ENCODE measurements around the gene UBAC2.
A peak's percentile ranks its signal among the peaks of the same experiment; 100 is the strongest.

UBAC2 gene

GRCh38 chr13:99281811-99282263 lies 81.2 kb downstream of the UBAC2 start:
- DNase-seq (ENCODE audit: low read depth in 2 of 2) = no peak
- no peak for TF ChIP-seq CTCF (IDR thresholded peaks at IDR 0.05; ENCODE audit: low read depth, low read length)
- no peak overlapping the region for H3K4me3 ChIP-seq (replicated peaks in 1 of 2; ENCODE audit: low read depth in 2 of 2, low read length in 2 of 2)

GRCh38 chr13:99282264-99283231 lies 81.9 kb downstream of the UBAC2 start:
- H3K4me3 ChIP-seq (replicated peaks in 1 of 2; ENCODE audit: low read depth in 2 of 2, low read length in 2 of 2) = no peak overlapping the region
- DNase-seq (ENCODE audit: low read depth in 2 of 2) = peak in 1 of 2 donors; percentile 23
- no peak for TF ChIP-seq CTCF (IDR thresholded peaks at IDR 0.05; ENCODE audit: low read depth, low read length)

GRCh38 chr13:99285432-99286182 lies 85.0 kb downstream of the UBAC2 start:
- peak in 1 of 2 donors; percentile 22 for DNase-seq (ENCODE audit: low read depth in 2 of 2)
- no peak overlapping the region for H3K4me3 ChIP-seq (replicated peaks in 1 of 2; ENCODE audit: low read depth in 2 of 2, low read length in 2 of 2)
- TF ChIP-seq CTCF (IDR thresholded peaks at IDR 0.05; ENCODE audit: low read depth, low read length) = no peak

GRCh38 chr13:99287551-99287950 lies 86.9 kb downstream of the UBAC2 start:
- TF ChIP-seq CTCF (IDR thresholded peaks at IDR 0.05; ENCODE audit: low read depth, low read length) = no peak
- H3K4me3 ChIP-seq (replicated peaks in 1 of 2; ENCODE audit: low read depth in 2 of 2, low read length in 2 of 2) = no peak overlapping the region
- DNase-seq (ENCODE audit: low read depth in 2 of 2) = no peak

- TF ChIP-seq CTCF (IDR thresholded peaks at IDR 0.05; ENCODE audit: low read depth, low read length) = no peak
- peak in 1 of 2 donors; percentile 23 for DNase-seq (ENCODE audit: low read depth in 2 of 2)
- no peak overlapping the region for H3K4me3 ChIP-seq (replicated peaks in 1 of 2; ENCODE audit: low read depth in 2 of 2, low read length in 2 of 2)
These were observed 87.4 kb downstream of the UBAC2 start for GRCh38 chr13:99288089-99288488.

- H3K4me3 ChIP-seq (replicated peaks in 1 of 2; ENCODE audit: low read depth in 2 of 2, low read length in 2 of 2) = no peak overlapping the region
- TF ChIP-seq CTCF (IDR thresholded peaks at IDR 0.05; ENCODE audit: low read depth, low read length) = no peak
- DNase-seq (ENCODE audit: low read depth in 2 of 2) = no peak
These were observed 88.6 kb downstream of the UBAC2 start for GRCh38 chr13:99289271-99289670.

Measured in cardiac fibroblast (primary cell).